Mucosa of rectum (tissue), 2 donors: ENCODE results near the gene OSBPL1A.
"Not testable (repeated sequence)": the region's sequence is repeated elsewhere in the genome, so short reads cannot be mapped to it uniquely, and the experiment has no call there.

Source experiments
- H3K27ac ChIP-seq, 2 donors: one replicate each; pipeline ENCODE4 v1.7.0; 2013; ENCODE audit warnings: inconsistent platforms in 2 of 2, low read depth in 2 of 2, low read length in 2 of 2
- H3K27me3 ChIP-seq, 2 donors: one replicate each; pipeline ENCODE4 v1.7.0; 2013; ENCODE audit warnings: low read length in 2 of 2; ENCODE audit not compliant: control insufficient read depth in 2 of 2, insufficient read depth in 2 of 2
- H3K36me3 ChIP-seq, 2 donors: one replicate each; pipeline ENCODE4 v1.7.0; 2013; ENCODE audit warnings: low read length in 2 of 2; ENCODE audit not compliant: control insufficient read depth in 2 of 2, insufficient read depth in 2 of 2
- H3K4me1 ChIP-seq, 2 donors: one replicate each; pipeline ENCODE4 v1.7.0; 2013; ENCODE audit warnings: low read length in 2 of 2, mild to moderate bottlenecking in 1 of 2; ENCODE audit not compliant: control insufficient read depth in 2 of 2, insufficient read depth in 2 of 2
- H3K4me3 ChIP-seq, 2 donors: one replicate each; pipeline ENCODE4 v1.7.0; 2013; ENCODE audit warnings: low read length in 2 of 2
- H3K9ac ChIP-seq, 2 donors: one replicate each; pipeline ENCODE4 v1.7.0; 2013; ENCODE audit warnings: low read length in 2 of 2, low read depth in 1 of 2, mild to moderate bottlenecking in 1 of 2
- H3K9me3 ChIP-seq, 2 donors: one replicate each; pipeline ENCODE4 v1.7.0; 2013; ENCODE audit warnings: low read length in 2 of 2; ENCODE audit not compliant: control insufficient read depth in 2 of 2
- donor health status: healthy.
- donor health status: Normal muscosa, but diverticular disease.

OSBPL1A gene

GRCh38 chr18:24378598-24378997, 19.0 kb downstream of the OSBPL1A start:
- no peaks in the 10 kb centered on the region for H3K27me3 ChIP-seq
- H3K36me3 ChIP-seq = peaks cover 0 to 2% of the 10 kb centered on the region in 2 donors
- H3K4me1 ChIP-seq = no peaks in the 10 kb centered on the region
- no peak overlapping the region for H3K9ac ChIP-seq
- no peaks in the 10 kb centered on the region for H3K9me3 ChIP-seq
- H3K4me3 ChIP-seq = no peak overlapping the region
- H3K27ac ChIP-seq = no peak overlapping the region

DNA sequence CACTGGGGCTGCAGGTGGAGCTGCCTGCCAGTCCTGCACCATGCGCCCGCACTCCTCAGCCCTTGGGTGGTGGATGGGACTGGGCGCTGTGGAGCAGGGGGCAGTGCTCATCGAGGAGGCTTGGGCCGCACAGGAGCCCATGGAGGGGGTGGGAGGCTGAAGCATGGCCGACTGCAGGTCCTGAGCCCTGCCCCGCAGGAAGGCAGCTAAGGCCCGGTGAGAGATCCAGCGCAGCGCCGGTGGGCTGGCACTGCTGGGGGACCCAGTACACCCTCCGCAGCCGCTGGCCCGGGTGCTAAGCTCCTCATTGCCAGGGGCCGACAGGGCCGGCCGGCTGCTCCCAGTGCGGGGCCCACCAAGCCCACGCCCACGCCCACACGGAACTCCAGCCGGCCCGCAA, 21.1 kb downstream of the OSBPL1A start:
- not testable (repeated sequence) for H3K4me3 ChIP-seq, H3K27me3 ChIP-seq, H3K9ac ChIP-seq, H3K4me1 ChIP-seq, H3K36me3 ChIP-seq, H3K9me3 ChIP-seq, H3K27ac ChIP-seq

DNA sequence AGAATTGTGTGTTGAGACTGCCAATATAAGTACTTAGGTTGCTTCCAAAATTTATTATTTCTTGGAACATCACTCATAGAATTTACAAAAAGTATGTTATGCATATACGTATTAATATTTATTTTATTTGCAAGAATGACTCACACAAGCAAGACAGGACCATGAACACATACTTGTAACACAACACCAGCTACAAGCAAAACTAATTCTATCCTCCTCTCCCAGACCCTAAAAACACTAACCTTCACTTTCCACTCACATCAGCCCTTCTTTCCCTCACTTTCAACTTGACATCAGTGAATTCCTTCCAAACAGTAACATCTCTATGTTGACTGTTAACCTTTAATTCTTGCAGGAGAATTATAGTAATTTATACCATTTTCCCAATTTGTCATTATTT, 24.3 kb downstream of the OSBPL1A start:
- Histone ChIP-seq H3K27ac (no peak overlapping the region), H3K9ac (no peak overlapping the region), H3K36me3 (peaks cover 2 to 3% of the 10 kb centered on the region in 2 donors), H3K9me3 (no peaks in the 10 kb centered on the region), H3K27me3 (no peaks in the 10 kb centered on the region), H3K4me1 (no peaks in the 10 kb centered on the region), H3K4me3 (no peak overlapping the region)

DNA sequence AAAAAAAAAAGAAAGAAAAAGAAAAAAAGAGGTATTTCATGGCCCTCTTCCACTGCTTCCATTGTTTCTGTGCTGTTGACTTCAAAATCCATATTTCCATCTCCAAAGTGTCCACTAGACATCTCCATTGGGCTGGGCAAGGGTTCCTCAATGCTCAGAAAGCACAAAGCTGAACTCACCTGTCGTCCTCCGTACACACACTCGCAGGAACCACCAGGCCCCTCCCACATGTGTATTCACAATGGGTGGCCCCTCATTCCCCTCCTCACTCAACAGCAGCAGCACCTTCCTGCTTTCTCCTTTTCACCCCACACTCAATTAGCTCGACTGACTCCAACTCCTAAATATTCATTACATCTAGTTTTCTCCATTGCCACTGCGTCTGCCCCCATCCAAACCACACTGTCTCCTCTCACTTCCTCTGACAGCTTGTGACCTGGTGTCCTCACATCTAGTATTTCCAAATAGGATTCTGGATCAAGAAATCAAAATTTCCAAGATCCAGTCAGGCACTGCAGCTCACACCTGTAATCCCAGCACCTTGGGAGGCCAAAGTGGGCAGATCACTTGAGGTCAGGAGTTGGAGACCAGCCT, 25.2 kb downstream of the OSBPL1A start:
- no peak overlapping the region for H3K4me3 ChIP-seq
- no peaks in the 10 kb centered on the region for H3K27me3 ChIP-seq
- no peak overlapping the region for H3K9ac ChIP-seq
- no peak overlapping the region for H3K27ac ChIP-seq
- peaks cover 2 to 3% of the 10 kb centered on the region in 2 donors for H3K36me3 ChIP-seq
- H3K9me3 ChIP-seq = no peaks in the 10 kb centered on the region
- no peaks in the 10 kb centered on the region for H3K4me1 ChIP-seq

DNA sequence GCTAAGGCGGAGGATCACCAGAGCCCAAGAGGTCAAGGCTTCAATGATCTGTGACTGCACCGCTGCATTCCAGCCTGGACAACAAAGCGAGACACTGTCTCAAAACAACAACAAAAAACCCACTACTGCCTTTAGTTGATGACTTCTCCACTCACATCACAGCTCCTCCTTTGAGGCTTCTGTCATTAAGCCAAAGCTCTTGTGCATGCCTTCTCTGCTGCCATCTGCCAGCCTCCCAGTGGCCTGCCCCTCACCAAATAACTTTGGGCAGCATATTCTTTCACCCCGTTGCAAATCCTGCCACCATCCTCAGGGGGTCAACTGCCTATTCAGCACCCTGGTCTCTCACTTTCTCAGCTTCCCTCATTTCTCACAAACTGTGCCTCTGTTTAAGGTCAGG, 27.5 kb downstream of the OSBPL1A start:
- H3K27me3 ChIP-seq = no peaks in the 10 kb centered on the region
- H3K4me3 ChIP-seq = no peak overlapping the region
- peaks cover 0 to 3% of the 10 kb centered on the region in 2 donors for H3K36me3 ChIP-seq
- H3K9ac ChIP-seq = no peak overlapping the region
- H3K27ac ChIP-seq = no peak overlapping the region
- no peaks in the 10 kb centered on the region for H3K9me3 ChIP-seq
- H3K4me1 ChIP-seq = no peaks in the 10 kb centered on the region

GRCh38 chr18:24369426-24369825, 28.2 kb downstream of the OSBPL1A start:
- Histone ChIP-seq H3K9ac (no peak overlapping the region), H3K9me3 (no peaks in the 10 kb centered on the region), H3K36me3 (peaks cover 0 to 3% of the 10 kb centered on the region in 2 donors), H3K4me3 (no peak overlapping the region), H3K27me3 (no peaks in the 10 kb centered on the region), H3K4me1 (no peaks in the 10 kb centered on the region), H3K27ac (no peak overlapping the region)

GRCh38 chr18:24368749-24369148, 28.9 kb downstream of the OSBPL1A start:
- H3K4me3 ChIP-seq = no peak overlapping the region
- no peaks in the 10 kb centered on the region for H3K27me3 ChIP-seq

DNA sequence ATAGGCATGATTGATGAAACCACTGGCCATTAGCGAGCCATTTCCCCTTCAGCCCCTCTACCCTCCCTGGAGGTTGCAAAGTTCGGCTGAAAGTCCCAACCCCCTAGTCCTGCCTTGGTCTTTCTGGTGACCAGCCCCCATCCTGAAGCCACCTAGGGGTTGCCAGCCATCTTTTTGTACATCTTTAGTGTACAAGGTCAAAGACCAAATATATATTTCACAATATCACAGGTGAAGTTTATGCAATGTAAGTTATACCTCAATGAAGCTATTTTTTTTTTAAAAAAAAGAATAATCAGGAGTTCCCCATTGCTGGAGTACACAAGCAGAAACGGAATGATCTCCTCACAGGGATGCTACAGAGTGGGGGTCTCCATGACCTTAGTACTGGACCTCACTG, 31.3 kb downstream of the OSBPL1A start:
- Histone ChIP-seq H3K4me3 (no peak overlapping the region), H3K4me1 (no peaks in the 10 kb centered on the region), H3K27me3 (no peaks in the 10 kb centered on the region), H3K9me3 (no peaks in the 10 kb centered on the region), H3K9ac (no peak overlapping the region), H3K36me3 (peaks cover 0 to 3% of the 10 kb centered on the region in 2 donors), H3K27ac (no peak overlapping the region)

More at GRCh38 chr18:24368749-24369148, 28.9 kb downstream of the OSBPL1A start:
- no peak overlapping the region for H3K9ac ChIP-seq
- H3K4me1 ChIP-seq = no peaks in the 10 kb centered on the region
- H3K36me3 ChIP-seq = peaks cover 0 to 3% of the 10 kb centered on the region in 2 donors
- H3K27ac ChIP-seq = no peak overlapping the region
- no peaks in the 10 kb centered on the region for H3K9me3 ChIP-seq

DNA sequence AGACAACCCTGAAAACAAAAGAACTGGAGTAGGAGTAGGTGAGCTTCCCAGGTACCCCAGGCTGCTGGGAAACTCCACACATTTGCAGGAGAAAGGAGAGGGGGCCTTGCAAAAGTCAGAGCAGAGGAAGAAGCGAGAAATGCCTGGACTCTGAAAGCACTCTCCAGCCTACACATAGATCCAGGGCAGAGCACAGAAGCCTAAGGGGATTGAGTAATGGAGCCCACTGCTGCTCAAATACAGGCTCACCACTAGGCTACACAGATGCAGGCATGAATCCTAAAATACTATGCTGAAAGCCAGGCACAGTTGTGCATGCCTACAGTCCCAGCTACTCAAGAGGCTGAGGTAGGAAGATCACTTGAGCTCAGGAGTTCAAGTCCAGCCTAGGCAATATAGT, 33.4 kb downstream of the OSBPL1A start:
- no peaks in the 10 kb centered on the region for H3K27me3 ChIP-seq
- H3K9me3 ChIP-seq = no peaks in the 10 kb centered on the region
- H3K4me1 ChIP-seq = no peaks in the 10 kb centered on the region
- H3K4me3 ChIP-seq = no peak overlapping the region
- peaks cover 0 to 3% of the 10 kb centered on the region in 2 donors for H3K36me3 ChIP-seq
- H3K27ac ChIP-seq = no peak overlapping the region
- no peak overlapping the region for H3K9ac ChIP-seq

DNA sequence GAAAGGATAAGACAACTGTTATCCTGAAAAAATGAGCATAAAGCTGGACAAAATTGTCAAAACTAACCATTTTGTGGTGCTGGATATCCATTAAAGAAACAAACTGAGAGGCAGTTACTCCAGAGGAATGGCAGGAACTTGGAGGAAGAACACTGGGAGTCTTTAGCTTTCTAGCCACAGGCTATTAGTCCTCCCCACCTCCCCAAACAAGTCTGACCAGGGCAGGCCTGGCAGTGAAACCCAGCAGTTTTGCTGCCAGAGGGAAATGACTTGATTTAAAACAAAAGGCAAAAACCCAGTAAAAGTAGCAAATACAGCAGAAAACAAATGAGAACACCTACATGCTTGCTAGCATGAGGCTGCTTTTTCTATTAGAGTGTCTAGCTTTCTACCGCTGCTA, 34.9 kb downstream of the OSBPL1A start:
- Histone ChIP-seq H3K36me3 (no peaks in the 10 kb centered on the region), H3K27ac (no peak overlapping the region), H3K4me3 (no peak overlapping the region), H3K27me3 (no peaks in the 10 kb centered on the region), H3K9me3 (no peaks in the 10 kb centered on the region), H3K9ac (no peak overlapping the region), H3K4me1 (no peaks in the 10 kb centered on the region)
